Embryonic facial prominence (tissue), 1 donor: ENCODE results near the gene GSE1.

Source experiments
- DNase-seq: peaks from one replicate; pipeline ENCODE4 v3.0.0-alpha.2; 2016; ENCODE audit errors: extremely low spot score

GSE1 gene

DNA sequence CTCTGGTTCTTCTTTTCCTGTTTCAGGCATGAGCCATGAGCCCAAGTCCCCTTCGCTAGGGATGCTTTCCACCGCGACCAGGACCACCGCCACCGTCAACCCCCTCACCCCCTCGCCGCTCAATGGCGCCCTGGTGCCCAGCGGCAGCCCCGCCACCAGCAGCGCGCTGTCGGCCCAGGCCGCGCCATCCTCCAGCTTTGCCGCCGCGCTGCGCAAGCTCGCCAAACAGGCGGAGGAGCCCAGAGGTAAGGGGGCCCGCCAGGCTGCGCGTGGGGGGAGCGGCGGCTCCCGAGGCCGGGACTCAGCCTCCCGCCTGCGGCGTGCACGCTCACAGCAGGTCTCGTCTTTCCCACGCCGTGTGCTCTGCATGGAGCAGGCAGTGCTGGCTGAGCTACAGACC lies 20.8 kb downstream of the GSE1 start:
- no peak for DNase-seq

GRCh38 chr16:85634747-85635544 lies 21.8 kb downstream of the GSE1 start:
- no peak for DNase-seq

DNA sequence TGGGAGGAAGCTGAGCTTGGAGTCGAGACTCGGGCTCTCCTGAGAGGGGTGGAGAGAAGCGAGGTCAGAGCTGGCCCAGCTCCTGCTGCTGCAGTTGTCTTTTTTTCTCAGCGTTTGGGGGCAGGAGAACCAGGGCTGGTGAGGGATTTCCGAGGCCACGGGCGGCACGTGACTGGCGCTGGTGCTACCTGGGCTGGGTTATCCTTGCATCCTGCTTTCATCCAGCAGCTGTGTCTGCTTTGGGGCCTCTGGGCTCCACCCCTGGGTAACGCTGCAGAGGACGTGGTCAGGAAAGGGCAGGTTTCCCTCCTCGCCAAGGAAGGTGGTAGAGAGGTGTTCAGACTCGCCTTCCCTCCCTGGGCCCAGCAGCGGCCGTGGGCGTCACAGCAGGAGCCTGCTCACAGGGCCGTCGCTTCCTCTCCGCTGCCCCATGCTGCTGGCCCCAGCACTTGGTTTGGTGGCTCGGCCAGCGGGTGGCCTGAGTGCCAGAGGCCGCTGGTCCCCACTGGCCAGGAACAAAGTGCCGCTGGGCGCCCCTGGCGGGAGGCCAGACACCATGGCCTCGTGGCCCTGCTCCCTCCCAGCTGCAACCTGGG lies 22.5 kb downstream of the GSE1 start:
- no peak for DNase-seq

DNA sequence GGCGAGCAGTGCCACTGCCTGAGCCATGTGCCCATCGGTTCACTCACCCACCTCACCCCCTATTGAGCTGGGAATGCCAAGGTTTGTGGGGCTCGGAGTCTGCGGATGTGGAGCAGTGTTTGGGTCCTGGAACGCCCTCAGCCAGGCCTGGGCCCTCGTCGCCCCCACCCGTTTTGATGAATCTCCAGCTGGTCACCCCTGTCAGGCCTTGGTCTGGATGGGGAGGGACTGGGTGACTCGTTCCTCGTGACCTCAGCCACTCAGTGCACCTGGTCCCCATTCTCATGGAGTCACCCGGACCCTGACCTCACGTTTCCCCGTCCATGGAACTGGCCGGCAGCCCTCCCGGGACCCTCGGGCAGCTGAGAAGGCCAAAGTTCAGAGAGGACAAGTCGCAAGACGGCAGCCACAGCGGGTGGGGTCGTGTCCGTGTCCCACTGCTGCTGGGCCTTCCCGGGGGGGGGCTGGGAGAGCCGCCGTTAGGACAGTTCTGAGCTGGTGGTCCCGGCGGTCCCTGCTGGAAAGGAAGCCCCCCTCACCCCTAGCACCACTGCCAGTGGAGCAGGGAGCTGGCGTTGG lies 23.2 kb downstream of the GSE1 start:
- DNase-seq = no peak

DNA sequence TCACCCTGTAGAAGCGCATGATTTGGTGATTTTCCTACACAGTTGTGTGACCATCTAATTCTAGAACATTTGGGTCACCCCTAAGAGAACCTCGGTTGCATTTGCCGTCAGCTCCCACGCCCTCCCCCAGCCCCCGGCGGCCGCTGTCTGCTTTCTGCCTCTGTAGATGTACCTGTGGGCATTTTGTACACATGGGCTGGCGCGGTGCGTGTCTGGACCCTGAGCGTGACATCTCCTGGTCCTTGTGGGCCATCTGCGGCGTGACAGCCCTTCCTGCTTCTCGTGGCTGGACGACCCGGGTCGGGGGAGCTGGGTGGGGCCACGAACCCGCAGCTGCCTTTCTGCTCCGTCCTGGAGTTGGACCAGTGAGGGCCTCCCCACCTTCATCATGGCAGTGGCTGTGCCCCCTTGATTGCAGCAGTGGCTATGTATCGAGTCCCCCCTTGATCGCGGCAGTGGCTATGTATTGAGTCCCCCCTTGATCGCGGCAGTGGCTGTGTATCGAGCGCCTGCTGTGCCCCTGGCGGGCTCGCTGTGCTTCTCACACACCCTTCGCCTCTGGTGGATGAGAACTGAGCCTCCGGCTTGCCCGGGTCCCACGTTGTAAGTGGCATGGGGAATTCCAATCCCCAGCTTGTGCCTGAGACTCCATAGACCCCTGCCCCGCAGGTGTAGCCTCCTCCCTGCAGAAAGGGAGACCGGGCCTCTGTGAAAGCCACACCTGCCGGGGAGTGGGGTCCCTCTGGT lies 24.1 kb downstream of the GSE1 start:
- no peak for DNase-seq

DNA sequence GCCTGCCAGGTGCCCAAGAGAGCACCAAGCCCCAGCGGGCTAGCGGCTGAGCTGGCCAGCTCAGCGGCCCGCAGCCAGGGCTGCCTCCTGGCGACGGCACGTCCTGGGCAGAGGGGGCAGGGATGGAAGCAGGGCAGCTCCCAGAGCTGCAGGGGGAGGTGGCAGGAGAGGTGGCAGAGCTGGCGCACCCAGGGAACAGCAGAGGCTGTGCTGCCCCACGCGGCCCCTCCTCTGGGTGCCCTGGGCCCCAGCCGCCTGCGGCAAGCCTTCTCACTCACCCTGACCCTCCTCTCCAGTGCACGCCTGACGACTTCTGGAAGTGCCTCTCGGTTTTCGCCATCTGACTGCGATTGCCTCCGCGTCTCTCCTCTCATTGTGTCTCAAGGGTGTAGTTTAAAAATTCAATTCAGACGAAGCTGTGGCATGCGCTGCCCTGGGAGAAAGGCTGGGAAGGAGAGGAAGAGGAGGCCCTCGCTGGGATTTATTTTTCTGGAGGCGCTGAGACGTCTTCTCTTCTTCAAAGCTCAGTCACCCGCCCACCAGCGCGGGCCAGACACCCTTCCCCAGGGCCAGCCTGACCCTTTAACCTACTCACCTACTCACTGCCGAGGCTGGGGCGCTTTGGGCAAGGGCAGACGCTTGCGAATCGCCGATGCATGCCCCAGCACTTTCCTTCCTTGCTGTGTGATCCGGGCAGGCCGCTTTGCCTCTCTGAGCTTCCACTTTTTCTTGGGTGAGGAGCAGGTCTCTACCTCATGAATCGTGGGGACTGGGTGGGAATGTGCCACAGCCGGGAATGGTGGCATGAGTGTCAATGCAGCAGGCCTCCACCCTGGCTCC lies 24.9 kb downstream of the GSE1 start:
- DNase-seq = no peak

GRCh38 chr16:85638695-85639409 lies 25.7 kb downstream of the GSE1 start:
- DNase-seq = no peak

DNA sequence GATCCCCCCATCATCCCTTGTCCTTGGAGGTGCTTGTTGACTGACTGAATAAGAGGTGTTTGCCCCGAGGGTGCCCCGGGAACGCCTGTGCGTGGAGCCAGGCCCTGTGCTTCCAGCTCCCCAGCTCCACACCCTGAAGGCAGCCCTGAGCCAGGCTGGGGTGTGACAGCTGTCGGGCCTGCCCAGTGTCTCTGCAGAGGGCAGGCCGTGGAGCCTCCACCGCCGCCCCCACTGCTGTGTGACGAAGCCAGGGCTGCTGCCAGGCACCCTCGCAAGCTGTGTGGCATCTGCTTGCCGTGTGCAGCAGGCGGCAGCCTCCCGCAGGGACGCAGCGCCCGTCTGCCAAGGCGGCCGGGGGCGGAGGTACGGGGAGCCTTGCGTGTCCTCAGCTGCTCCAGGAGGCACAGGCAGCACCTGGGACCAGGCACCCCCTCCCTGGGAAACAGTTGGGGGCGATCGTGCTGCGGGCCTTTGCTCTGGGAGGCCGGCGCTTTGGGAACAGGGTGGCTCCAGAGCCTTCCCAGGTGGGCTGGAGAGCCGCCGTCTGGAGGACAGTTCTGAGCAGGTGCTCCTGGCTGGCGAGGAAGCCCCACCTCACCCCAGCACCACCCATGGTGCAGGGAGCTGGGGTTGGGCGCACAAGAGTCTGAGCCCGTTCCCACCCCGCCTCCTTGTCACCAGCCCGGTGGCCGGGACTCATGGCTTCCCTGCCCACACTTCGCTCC lies 26.6 kb downstream of the GSE1 start:
- no peak for DNase-seq

DNA sequence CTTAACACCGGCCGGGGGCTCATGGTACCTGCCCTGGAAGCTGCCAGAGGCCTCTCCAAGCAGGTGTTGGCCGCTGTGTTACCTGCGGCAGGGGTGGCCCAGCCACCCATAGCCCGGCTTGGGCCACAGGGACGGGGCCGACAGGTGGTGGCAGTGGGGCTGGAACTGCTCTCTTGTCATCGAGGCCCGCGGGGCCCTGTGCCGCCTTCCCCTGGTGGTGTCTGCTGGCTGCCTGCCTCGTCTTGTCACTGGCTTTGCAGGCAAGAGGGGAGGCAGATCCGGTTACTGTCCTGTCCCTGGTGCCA lies 27.1 kb downstream of the GSE1 start:
- DNase-seq = no peak

- no peak for DNase-seq
Measured at GRCh38 chr16:85640585-85640984, 27.5 kb downstream of the GSE1 start.

DNA sequence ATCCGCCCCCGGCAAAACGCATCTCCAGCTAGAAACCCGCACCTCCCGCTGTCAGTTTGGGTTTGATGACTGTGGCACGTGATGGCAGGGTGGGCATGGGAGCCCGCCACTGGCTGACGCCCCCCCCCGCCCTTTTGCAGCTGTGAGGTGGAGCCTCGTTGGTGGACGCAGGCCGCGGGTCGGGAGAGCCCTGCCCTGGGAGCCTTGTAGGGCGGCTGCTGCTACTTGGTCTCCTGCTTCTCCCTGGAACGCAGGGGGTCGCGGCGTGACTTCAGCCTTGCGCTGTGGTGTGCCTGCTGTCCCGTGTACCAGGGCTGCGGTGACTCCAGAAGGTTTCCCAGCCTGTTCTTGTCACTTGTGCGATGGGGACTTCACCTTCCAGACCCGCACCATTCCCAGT lies 28.2 kb downstream of the GSE1 start:
- DNase-seq = no peak

DNA sequence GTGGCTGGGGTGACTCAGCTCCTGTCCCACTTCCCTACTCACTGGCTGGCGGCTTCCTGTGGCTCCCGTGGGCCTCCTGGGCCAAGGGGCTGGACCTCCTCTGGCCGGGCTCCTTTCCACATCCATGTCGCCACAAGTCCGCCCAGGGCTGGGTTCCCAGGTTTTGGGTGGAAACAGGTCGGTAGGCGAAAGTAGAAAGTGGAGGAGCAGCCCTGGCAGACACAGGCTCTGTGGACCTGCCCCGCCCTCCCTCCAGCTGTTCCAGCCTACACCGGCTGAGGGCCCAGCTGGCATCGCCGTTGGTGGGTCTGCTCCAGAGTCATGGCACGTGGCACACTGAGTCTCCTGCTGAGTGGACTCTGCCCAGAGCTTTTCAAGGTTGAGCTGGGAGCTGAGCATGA lies 28.7 kb downstream of the GSE1 start:
- DNase-seq = no peak

DNA sequence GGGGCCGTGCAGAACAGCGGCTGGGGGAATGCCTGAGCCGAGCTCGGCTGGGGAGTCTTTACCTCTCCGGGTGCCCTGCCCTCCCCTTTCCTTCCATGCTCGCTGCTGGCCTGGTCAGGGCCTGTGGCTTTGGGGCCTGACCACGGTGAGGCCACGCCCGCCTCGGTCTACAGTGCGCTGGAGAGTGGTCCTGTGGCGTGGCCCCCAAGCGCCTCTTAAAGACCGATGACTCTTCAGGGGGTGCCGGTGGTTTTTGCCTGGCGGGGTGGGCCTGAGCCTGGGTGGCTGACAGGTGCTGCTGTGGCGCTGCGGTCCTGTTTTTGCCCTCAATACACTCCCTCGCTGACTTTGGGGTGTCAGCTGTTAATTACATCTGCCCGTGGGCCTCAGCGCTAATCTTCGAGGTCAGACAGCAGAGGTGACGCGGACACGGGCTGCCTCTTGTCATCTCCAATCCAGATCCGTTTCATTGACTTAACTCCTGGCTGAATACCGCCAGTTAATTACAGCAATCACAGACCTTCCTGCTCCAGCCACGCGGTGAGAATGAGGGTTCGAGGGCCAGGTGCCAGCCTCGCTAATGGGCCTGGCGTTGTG lies 29.7 kb downstream of the GSE1 start:
- DNase-seq = no peak

DNA sequence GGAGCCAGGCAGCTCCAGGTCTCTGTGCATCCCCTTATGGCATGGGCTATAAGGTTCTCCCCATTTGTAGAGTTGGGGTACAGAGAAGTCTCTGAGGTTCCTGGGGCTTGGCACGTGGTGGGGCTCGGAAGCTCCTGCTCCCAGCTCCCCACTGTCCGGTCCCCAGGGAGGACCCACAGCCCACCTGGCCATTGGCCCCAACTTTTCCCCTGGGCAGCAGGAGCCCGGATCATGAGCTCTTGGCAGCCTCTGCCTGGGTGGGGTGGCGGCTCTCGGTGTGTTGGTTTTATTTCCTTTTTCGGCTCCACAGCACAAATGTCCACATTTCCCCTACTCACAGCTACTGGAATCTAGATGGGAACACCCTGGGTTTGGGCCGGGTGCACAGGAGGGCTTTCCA lies 30.5 kb downstream of the GSE1 start:
- no peak for DNase-seq

- DNase-seq = no peak
Measured at GRCh38 chr16:85644093-85644712, 31.1 kb downstream of the GSE1 start.

DNA sequence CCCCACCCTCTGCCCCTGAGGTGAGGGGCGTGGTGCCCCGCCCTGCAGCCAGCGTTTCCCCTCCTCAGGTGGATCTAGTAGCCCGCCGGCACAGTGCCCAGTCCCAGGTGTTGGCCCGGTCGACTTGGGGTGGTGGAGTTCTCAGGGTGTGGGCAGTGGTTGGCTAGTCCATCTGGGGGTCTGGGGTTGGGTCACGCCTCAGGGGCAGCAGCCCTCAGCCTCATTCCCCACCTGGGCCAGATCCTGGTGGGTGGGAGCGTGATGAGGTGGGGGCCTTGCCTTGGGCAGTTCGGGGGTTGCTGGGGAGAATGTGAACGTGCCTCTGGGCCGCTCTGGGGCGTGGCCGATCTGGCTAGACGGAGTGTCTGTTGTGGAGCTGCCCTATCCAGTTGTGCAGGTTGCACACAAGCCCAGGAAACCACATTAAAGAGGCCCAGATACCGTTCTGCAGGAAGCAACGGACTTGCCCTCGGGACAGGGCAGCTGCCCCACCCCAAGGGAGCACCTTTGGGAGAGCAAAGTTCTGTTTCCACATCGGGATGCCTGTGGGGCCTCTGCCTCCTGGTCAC lies 32.0 kb downstream of the GSE1 start:
- no peak for DNase-seq

GRCh38 chr16:85646358-85646907 lies 33.3 kb downstream of the GSE1 start:
- no peak for DNase-seq

DNA sequence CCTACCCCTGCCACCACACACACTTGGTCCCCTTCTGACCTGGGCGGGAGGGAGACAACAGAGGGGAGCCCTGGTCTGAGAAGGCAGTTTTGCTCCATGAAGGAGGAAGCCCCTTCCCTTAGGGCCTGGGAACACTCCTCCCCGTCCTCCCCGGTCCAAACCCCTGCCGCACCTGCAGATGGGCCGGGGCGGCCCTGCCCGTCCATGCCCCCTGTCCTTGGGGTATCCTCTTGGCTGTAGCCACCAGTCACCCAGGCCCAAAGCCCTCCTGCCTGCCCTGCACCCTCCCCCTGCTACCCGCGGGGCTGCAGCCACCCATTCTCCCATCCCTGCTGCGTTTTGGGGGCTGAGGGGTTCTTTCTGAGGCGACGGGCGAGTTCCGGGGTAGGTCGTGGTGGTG lies 33.9 kb downstream of the GSE1 start:
- no peak for DNase-seq
